Sigmoid colon (tissue), 4 donors: ENCODE measurements around the gene ADGRV1.

Experiments
- EP300 ChIP-seq, 4 donors: sonication (generic); formaldehyde crosslinking; IDR thresholded peaks; one replicate each; pipeline ENCODE4 v1.6.1; 2017; ENCODE audit warnings: antibody characterized with exemption in 4 of 4
- POLR2AphosphoS5 ChIP-seq, 4 donors: sonication (generic); formaldehyde crosslinking; IDR thresholded peaks; one replicate each; pipeline ENCODE4 v1.6.1; 2017; ENCODE audit warnings: antibody characterized with exemption in 4 of 4
- TF ChIP-seq, protein P1 (sequence below), 4 experiments: fragments of 450-650 bp in 3 of 4; fragments of 200-600 bp in 1 of 4; IDR thresholded peaks; one replicate each; pipeline ENCODE4 v1.5.1; 2016 to 2019; ENCODE audit warnings: antibody characterized with exemption in 4 of 4, mild to moderate bottlenecking in 3 of 4, moderate library complexity in 2 of 4

DNA sequence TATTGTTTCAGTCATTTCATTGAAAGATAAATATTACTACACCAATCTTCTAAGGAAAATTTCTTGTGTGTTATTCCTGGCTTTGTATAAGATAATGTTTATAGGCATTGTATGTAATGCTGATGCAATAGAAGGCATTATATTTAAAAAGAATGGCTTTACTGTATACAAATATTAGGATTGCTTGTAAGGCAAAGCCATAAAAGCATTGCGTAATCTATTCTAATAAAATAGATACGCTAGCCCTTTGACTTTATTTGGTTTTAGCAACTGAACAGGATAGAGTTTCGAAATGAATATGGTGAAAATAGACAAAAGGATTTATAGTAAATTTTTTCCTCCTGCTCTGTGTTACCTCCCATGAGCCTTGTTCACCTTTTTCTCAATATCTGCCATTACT is 23.7 kb upstream of the ADGRV1 start:
- TF ChIP-seq, protein P1, sequence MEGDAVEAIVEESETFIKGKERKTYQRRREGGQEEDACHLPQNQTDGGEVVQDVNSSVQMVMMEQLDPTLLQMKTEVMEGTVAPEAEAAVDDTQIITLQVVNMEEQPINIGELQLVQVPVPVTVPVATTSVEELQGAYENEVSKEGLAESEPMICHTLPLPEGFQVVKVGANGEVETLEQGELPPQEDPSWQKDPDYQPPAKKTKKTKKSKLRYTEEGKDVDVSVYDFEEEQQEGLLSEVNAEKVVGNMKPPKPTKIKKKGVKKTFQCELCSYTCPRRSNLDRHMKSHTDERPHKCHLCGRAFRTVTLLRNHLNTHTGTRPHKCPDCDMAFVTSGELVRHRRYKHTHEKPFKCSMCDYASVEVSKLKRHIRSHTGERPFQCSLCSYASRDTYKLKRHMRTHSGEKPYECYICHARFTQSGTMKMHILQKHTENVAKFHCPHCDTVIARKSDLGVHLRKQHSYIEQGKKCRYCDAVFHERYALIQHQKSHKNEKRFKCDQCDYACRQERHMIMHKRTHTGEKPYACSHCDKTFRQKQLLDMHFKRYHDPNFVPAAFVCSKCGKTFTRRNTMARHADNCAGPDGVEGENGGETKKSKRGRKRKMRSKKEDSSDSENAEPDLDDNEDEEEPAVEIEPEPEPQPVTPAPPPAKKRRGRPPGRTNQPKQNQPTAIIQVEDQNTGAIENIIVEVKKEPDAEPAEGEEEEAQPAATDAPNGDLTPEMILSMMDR (IDR thresholded peaks at IDR 0.05): no peak
- no peak for TF ChIP-seq EP300 (IDR thresholded peaks at IDR 0.05)
- no peak for TF ChIP-seq POLR2AphosphoS5 (IDR thresholded peaks at IDR 0.05)
